Transverse colon (tissue), 3 donors: ENCODE measurements around the gene EIF4E1B.

ENCODE experiments used
- CTCF ChIP-seq, 5 experiments: fragments of 200-600 bp in 3 of 5; fragments of 450-650 bp in 2 of 5; sonication (generic) in 3 of 5; IDR thresholded peaks; 1 replicate in 2 of 5; 2 replicates in 3 of 5; pipeline ENCODE4 v1.5.1; 2016 to 2017; ENCODE audit warnings: antibody characterized with exemption in 5 of 5, inconsistent platforms in 3 of 5, mild to moderate bottlenecking in 2 of 5, moderate library complexity in 1 of 5
- EP300 ChIP-seq: sonication (generic); formaldehyde crosslinking; IDR thresholded peaks from one replicate; pipeline ENCODE4 v1.6.1; 2017; ENCODE audit warnings: antibody characterized with exemption, low read depth
- POLR2A ChIP-seq: fragments of 450-650 bp; IDR thresholded peaks from one replicate; pipeline ENCODE4 v1.6.1; 2016; ENCODE audit warnings: antibody characterized with exemption, mild to moderate bottlenecking, moderate library complexity

- no peak for TF ChIP-seq POLR2A
- TF ChIP-seq CTCF (IDR thresholded peaks at IDR 0.05), result no peak
- no peak for TF ChIP-seq EP300
Measured at GRCh38 chr5:176662371-176663333, 32.2 kb downstream of the EIF4E1B start.
